A549 (cell line): ENCODE measurements around the gene SUDS3. TPM values are rescaled to one million over a fixed set of nuclear protein-coding genes. Genes with fewer than 3 reads are reported as not detected.

Experiments used
- ATAC-seq, 2 experiments: fragments of 200-7000 bp in 1 of 2; fragments of >200 bp in 1 of 2; cut with Nextera tagmentation in 1 of 2; cut with Tn5 transposase in 1 of 2; 3 replicates each; pipeline versions ENCODE4 v1.8.0 to v1.9.1; 2018 to 2020; ENCODE audit warnings: mild to moderate bottlenecking in 1 of 2, moderate library complexity in 1 of 2
- CTCF ChIA-PET: fragments of 300-600 bp; sonication (Branson Sonifier 250); formaldehyde crosslinking; extraction: SDS; loops from one replicate; lab custom pipeline; 2021; ENCODE audit warnings: antibody characterized with exemption, inconsistent platforms; lab: Yijun Ruan, JAX
- POLR2A ChIA-PET: fragments of 350-600 bp; formaldehyde crosslinking; extraction: SDS; loops from one replicate; lab custom pipeline; 2021; ENCODE audit warnings: antibody characterized with exemption, inconsistent platforms; lab: Yijun Ruan, JAX
- DNase-seq, 2 experiments: peaks; one replicate each; pipeline versions ENCODE4 v3.0.0 to v3.0.0-alpha.2; 2011 to 2016; ENCODE audit warnings: low read depth in 1 of 2, low spot score in 1 of 2
- FAIRE-seq: peaks from 2 replicates; lab custom pipeline; 2011; peaks lifted over from hg19 to GRCh38; lab: Jason Lieb, UNC
- H3K27ac ChIP-seq, 2 experiments: fragments of >200 bp; sonication (Bioruptor Twin); formaldehyde crosslinking; 3 replicates each; pipeline ENCODE4 v1.5.1; 2016 to 2017
- H3K4me1 ChIP-seq: fragments of >200 bp; sonication (Bioruptor Twin); formaldehyde crosslinking; 3 replicates; pipeline ENCODE4 v1.6.1; 2016
- H3K4me2 ChIP-seq: fragments of >200 bp; sonication (Bioruptor Twin); formaldehyde crosslinking; 3 replicates; pipeline ENCODE4 v1.6.1; 2016
- H3K4me3 ChIP-seq: fragments of >200 bp; sonication (Bioruptor Twin); formaldehyde crosslinking; 3 replicates; pipeline ENCODE4 v1.5.1; 2016
- H3K9me3 ChIP-seq: fragments of >200 bp; sonication (Bioruptor Twin); formaldehyde crosslinking; 3 replicates; pipeline ENCODE4 v1.6.1; 2016
- CEBPB ChIP-seq, 2 experiments: fragments of >200 bp in 1 of 2; sonication (Bioruptor Twin) in 1 of 2; formaldehyde crosslinking in 1 of 2; IDR thresholded peaks; 2 replicates each; pipeline ENCODE4 v1.6.1; 2012 to 2016
- CTCF ChIP-seq: fragments of >200 bp; sonication (Bioruptor Twin); formaldehyde crosslinking; IDR thresholded peaks from 3 replicates; pipeline ENCODE4 v1.5.1; 2016
- EHF ChIP-seq: fragments of 250-450 bp; sonication (Bioruptor Pico); IDR thresholded peaks from 2 replicates; pipeline ENCODE4 v1.5.0; 2020; ENCODE audit warnings: mild to moderate bottlenecking
- FOSL2 ChIP-seq, 2 experiments: fragments of 450-650 bp in 1 of 2; fragments of >200 bp in 1 of 2; sonication (Bioruptor Twin) in 1 of 2; formaldehyde crosslinking; IDR thresholded peaks; 2 replicates each; pipeline versions ENCODE4 v1.5.0 to v1.6.1; 2016 to 2020; ENCODE audit warnings: mild to moderate bottlenecking in 1 of 2, moderate library complexity in 1 of 2
- GATA3 ChIP-seq: IDR thresholded peaks from 2 replicates; pipeline ENCODE4 v1.6.1; 2012; ENCODE audit warnings: borderline replicate concordance
- HOXB13 ChIP-seq: fragments of 250-450 bp; sonication (Bioruptor Pico); IDR thresholded peaks from 2 replicates; pipeline ENCODE4 v1.5.0; 2020; ENCODE audit warnings: low read depth, mild to moderate bottlenecking, moderate library complexity
- MAFK ChIP-seq: fragments of 450-650 bp; IDR thresholded peaks from 2 replicates; pipeline ENCODE4 v1.6.1; 2014; ENCODE audit not compliant: partially characterized antibody
- MYC ChIP-seq: IDR thresholded peaks from 2 replicates; pipeline ENCODE4 v1.6.1; 2012; ENCODE audit warnings: mild to moderate bottlenecking, inconsistent platforms, low read length, improper control_type of control experiment, borderline replicate concordance
- NPAS2 ChIP-seq: fragments of 250-450 bp; sonication (Bioruptor Pico); IDR thresholded peaks from 2 replicates; pipeline ENCODE4 v1.8.0; 2022; ENCODE audit warnings: mild to moderate bottlenecking, moderate library complexity, borderline replicate concordance
- RAD21 ChIP-seq, 2 experiments: fragments of >200 bp in 1 of 2; sonication (Bioruptor Twin) in 1 of 2; formaldehyde crosslinking in 1 of 2; IDR thresholded peaks in 1 of 2; conservative IDR thresholded peaks in 1 of 2; 2 replicates in 1 of 2; 3 replicates in 1 of 2; pipeline ENCODE4 v1.6.1; 2012 to 2018; ENCODE audit warnings: inconsistent platforms in 1 of 2
- ZSCAN20 ChIP-seq: fragments of 250-450 bp; sonication (Bioruptor Pico); IDR thresholded peaks from 2 replicates; pipeline ENCODE4 v1.8.0; 2022; ENCODE audit warnings: mild to moderate bottlenecking, moderate library complexity
- WGBS: methylation state at CpG from one replicate; pipeline ENCODE4 v1.1.6; 2017; ENCODE audit errors: missing lambda C conversion rate; 5-methylcytosine and 5-hydroxymethylcytosine counted together
- polyA plus RNA-seq, 4 experiments: library from polyadenylated mRNA; depleted of rRNA in 3 of 4; stranded (reverse); fragments of >200 nt; fragmentation: RNase III in 1 of 4; extraction: RNeasy Plus Mini Kit Qiagen cat#74134 plus additional on column Dnase treatment in 1 of 4; gene quantifications; 2 replicates in 3 of 4; 3 replicates in 1 of 4; pipeline ENCODE4 v1.2.3, GENCODE V29; 2011 to 2017
- TF ChIP-seq, protein P1 (sequence below): IDR thresholded peaks from 2 replicates; pipeline ENCODE4 v1.6.1; 2012

SUDS3 gene
- polyA plus RNA-seq, 2 of the 4 experiments (the other 2 are of a cell fraction) = 20.3 to 36.5 TPM

GRCh38 chr12:118356809-118357256 is 19.5 kb upstream of the SUDS3 start:
- peaks cover 48% of the 10 kb centered on the region for H3K4me1 ChIP-seq
- WGBS = 19% methylated on average over 1 of the region's 1 CpG
- no peak overlapping the region for H3K4me3 ChIP-seq
- peak overlapping the region; percentile 81 for H3K4me2 ChIP-seq
- H3K27ac ChIP-seq = peak overlapping the region; percentile 51 to 68
- no peak for FAIRE-seq
- peak; percentile 76 to 88 for ATAC-seq
- no peaks in the 10 kb centered on the region for H3K9me3 ChIP-seq
- POLR2A ChIA-PET = interaction anchor here (0.6 to 2.6 kb wide), 2 partner anchors 16 to 175 kb away, joined by 5 to 13 read pairs; partner anchors contain the start of gene TAOK3
- peak; percentile 23 to 58 for DNase-seq
- peak; percentile 47 to 75; a peak in 3 of 4 replicates for TF ChIP-seq CEBPB (IDR thresholded peaks at IDR 0.05)
- TF ChIP-seq HOXB13 (CRISPR knock-in tag) = no peak
- TF ChIP-seq FOSL2 (IDR thresholded peaks at IDR 0.05) = no peak
- peak; percentile 48 for TF ChIP-seq FOSL2 (CRISPR knock-in tag; IDR thresholded peaks at IDR 0.05)
- TF ChIP-seq, all 56 proteins: peak for 2
- CTCF ChIA-PET = interaction anchor here (0.5 to 5.8 kb wide), 3 partner anchors 13 to 176 kb away, joined by 3 to 38 read pairs (median 4); partner anchors contain the start of gene SUDS3

- WGBS = 15% methylated on average over 7 of the region's 7 CpGs
- peak overlapping the region; percentile 51 to 66 for H3K27ac ChIP-seq
- DNase-seq = peak; percentile 56 to 76
- no peak overlapping the region for H3K4me3 ChIP-seq
- no peaks in the 10 kb centered on the region for H3K9me3 ChIP-seq
- peak overlapping the region; percentile 81 for H3K4me2 ChIP-seq
- FAIRE-seq = no peak
- peaks cover 48% of the 10 kb centered on the region for H3K4me1 ChIP-seq
- TF ChIP-seq CTCF (peak; percentile 39), ZSCAN20 (CRISPR knock-in tag) (0 out of 2 replicates have a peak, but pooled peaks have one; percentile 38), MYC (peak; percentile 88), NPAS2 (CRISPR knock-in tag) (no peak), GATA3 (peak; percentile 55; the same call in 1 of the 2 replicates), RAD21 (conservative IDR thresholded peaks at IDR 0.05 in 1 of 2, IDR thresholded peaks at IDR 0.05 in 1 of 2) (no peak)
- TF ChIP-seq, protein P1, sequence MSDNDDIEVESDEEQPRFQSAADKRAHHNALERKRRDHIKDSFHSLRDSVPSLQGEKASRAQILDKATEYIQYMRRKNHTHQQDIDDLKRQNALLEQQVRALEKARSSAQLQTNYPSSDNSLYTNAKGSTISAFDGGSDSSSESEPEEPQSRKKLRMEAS = peak; percentile 71
- POLR2A ChIA-PET = interaction anchor here (2.6 kb wide), 1 partner anchor 16 kb away, joined by 13 read pairs; the partner anchor contains the start of gene TAOK3
- peak; percentile 63 to 64; a peak in 3 of 6 replicates for ATAC-seq
- CTCF ChIA-PET = interaction anchor here (0.5 to 5.8 kb wide), 7 partner anchors 10 to 467 kb away, joined by 3 to 38 read pairs (median 4); partner anchors contain the start of genes SUDS3 and TAOK3
Observed at GRCh38 chr12:118357257-118358007, 18.9 kb upstream of the SUDS3 start.

GRCh38 chr12:118358008-118358359 is 18.4 kb upstream of the SUDS3 start:
- no peak overlapping the region for H3K4me3 ChIP-seq
- no peak for FAIRE-seq
- H3K9me3 ChIP-seq = no peaks in the 10 kb centered on the region
- WGBS = 76% methylated on average over 1 of the region's 1 CpG
- no peak for ATAC-seq
- POLR2A ChIA-PET = interaction anchor here (2.6 kb wide), 1 partner anchor 15 kb away, joined by 13 read pairs; the partner anchor contains the start of gene TAOK3
- DNase-seq = no peak
- peak overlapping the region in 1 of 2 experiments; percentile 51; a peak in 2 of 6 replicates for H3K27ac ChIP-seq
- peak overlapping the region; percentile 81 for H3K4me2 ChIP-seq
- TF ChIP-seq MAFK = peak; percentile 39
- TF ChIP-seq EHF = no peak
- CTCF ChIA-PET = interaction anchor here (0.6 to 5.8 kb wide), 6 partner anchors 11 to 466 kb away, joined by 3 to 38 read pairs (median 4); partner anchors contain the start of genes SUDS3 and TAOK3
- H3K4me1 ChIP-seq = peaks cover 48% of the 10 kb centered on the region
